ENCODE data around the gene NOL6. TPM values are rescaled to one million over a fixed set of nuclear protein-coding genes. Genes with fewer than 3 reads are reported as not detected.
"Not testable (repeated sequence)": the region's sequence is repeated elsewhere in the genome, so short reads cannot be mapped to it uniquely, and the experiment has no call there.

NOL6 gene
- polyA plus RNA-seq, 1 donor from 2014 or later: 18.9 TPM

GRCh38 chr9:33465096-33465495, 8.6 kb downstream of the NOL6 start:
- no peak overlapping the region for H3K27ac Mint-ChIP-seq
- H3K9me3 Mint-ChIP-seq: no peaks in the 10 kb centered on the region
- H3K4me1 Mint-ChIP-seq: no peaks in the 10 kb centered on the region
- no peak overlapping the region for H3K4me3 Mint-ChIP-seq
- no peaks in the 10 kb centered on the region for H3K27me3 Mint-ChIP-seq
- peaks cover 1% of the 10 kb centered on the region for H3K36me3 Mint-ChIP-seq

- Mint-ChIP-seq H3K27ac (no peak overlapping the region), H3K4me3 (no peak overlapping the region), H3K4me1 (peaks cover 0 to 1% (median 1%) of the 10 kb centered on the region in 3 donors), H3K27me3 (no peaks in the 10 kb centered on the region), H3K9me3 (no peaks in the 10 kb centered on the region), H3K36me3 (peaks cover 1% of the 10 kb centered on the region)
Observed at GRCh38 chr9:33464045-33464636, 9.6 kb downstream of the NOL6 start.

GRCh38 chr9:33463151-33463550, 10.6 kb downstream of the NOL6 start:
- peaks cover 1% of the 10 kb centered on the region for H3K36me3 Mint-ChIP-seq
- H3K9me3 Mint-ChIP-seq: no peaks in the 10 kb centered on the region
- no peak overlapping the region for H3K27ac Mint-ChIP-seq
- H3K4me3 Mint-ChIP-seq: no peak overlapping the region
- H3K4me1 Mint-ChIP-seq: peaks cover 7 to 8% (median 8%) of the 10 kb centered on the region in 3 donors
- H3K27me3 Mint-ChIP-seq: no peaks in the 10 kb centered on the region

GRCh38 chr9:33461492-33461891, 12.2 kb downstream of the NOL6 start:
- peak overlapping the region in 1 of 3 donors; percentile 14 for H3K27ac Mint-ChIP-seq
- H3K4me1 Mint-ChIP-seq: peaks cover 7 to 9% (median 8%) of the 10 kb centered on the region in 3 donors
- no peaks in the 10 kb centered on the region for H3K9me3 Mint-ChIP-seq
- H3K4me3 Mint-ChIP-seq: no peak overlapping the region
- H3K27me3 Mint-ChIP-seq: no peaks in the 10 kb centered on the region
- H3K36me3 Mint-ChIP-seq: peaks cover 1% of the 10 kb centered on the region

GRCh38 chr9:33460854-33461253, 12.9 kb downstream of the NOL6 start:
- Mint-ChIP-seq H3K36me3 (peaks cover 1% of the 10 kb centered on the region), H3K27me3 (no peaks in the 10 kb centered on the region), H3K4me1 (peaks cover 7 to 11% (median 8%) of the 10 kb centered on the region in 3 donors), H3K27ac (peak overlapping the region in 1 of 3 donors; percentile 73), H3K9me3 (no peaks in the 10 kb centered on the region), H3K4me3 (no peak overlapping the region)

GRCh38 chr9:33459115-33459514, 14.6 kb downstream of the NOL6 start:
- Mint-ChIP-seq H3K4me1 (peaks cover 7 to 16% (median 8%) of the 10 kb centered on the region in 3 donors), H3K9me3 (no peaks in the 10 kb centered on the region), H3K36me3 (peaks cover 1% of the 10 kb centered on the region), H3K4me3 (peak overlapping the region in 1 of 4 donors; percentile 75), H3K27ac (peak overlapping the region in 1 of 3 donors; percentile 59), H3K27me3 (no peaks in the 10 kb centered on the region)

GRCh38 chr9:33458444-33458843, 15.3 kb downstream of the NOL6 start:
- Mint-ChIP-seq H3K27me3 (no peaks in the 10 kb centered on the region), H3K27ac (peak overlapping the region in 1 of 3 donors; percentile 32), H3K9me3 (no peaks in the 10 kb centered on the region), H3K36me3 (peaks cover 1% of the 10 kb centered on the region), H3K4me3 (peak overlapping the region in 1 of 4 donors; percentile 70), H3K4me1 (peaks cover 7 to 17% (median 11%) of the 10 kb centered on the region in 3 donors)

- no peak overlapping the region for H3K27ac Mint-ChIP-seq
- H3K27me3 Mint-ChIP-seq: no peaks in the 10 kb centered on the region
- no peak overlapping the region for H3K4me3 Mint-ChIP-seq
- H3K36me3 Mint-ChIP-seq: no peaks in the 10 kb centered on the region
- H3K4me1 Mint-ChIP-seq: peaks cover 7 to 20% (median 19%) of the 10 kb centered on the region in 3 donors
- H3K9me3 Mint-ChIP-seq: no peaks in the 10 kb centered on the region
Observed at GRCh38 chr9:33455945-33456344, 17.8 kb downstream of the NOL6 start.

- H3K9me3 Mint-ChIP-seq, H3K27me3 Mint-ChIP-seq, H3K27ac Mint-ChIP-seq, H3K36me3 Mint-ChIP-seq, H3K4me3 Mint-ChIP-seq: not testable (repeated sequence)
- peaks cover 7 to 20% (median 19%) of the 10 kb centered on the region in 3 donors for H3K4me1 Mint-ChIP-seq
Observed at GRCh38 chr9:33455456-33455855, 18.3 kb downstream of the NOL6 start.

- not testable (repeated sequence) for H3K4me3 Mint-ChIP-seq, H3K9me3 Mint-ChIP-seq, H3K27me3 Mint-ChIP-seq, H3K27ac Mint-ChIP-seq, H3K36me3 Mint-ChIP-seq
- H3K4me1 Mint-ChIP-seq: peaks cover 7 to 20% (median 19%) of the 10 kb centered on the region in 3 donors
Observed at GRCh38 chr9:33454661-33455026, 19.1 kb downstream of the NOL6 start.

- H3K9me3 Mint-ChIP-seq: no peaks in the 10 kb centered on the region
- H3K27me3 Mint-ChIP-seq: no peaks in the 10 kb centered on the region
- peak overlapping the region in 1 of 3 donors; percentile 16 for H3K27ac Mint-ChIP-seq
- H3K4me1 Mint-ChIP-seq: peaks cover 7 to 19% (median 17%) of the 10 kb centered on the region in 3 donors
- H3K4me3 Mint-ChIP-seq: peak overlapping the region in 2 of 4 donors; percentile 33 to 47
- no peaks in the 10 kb centered on the region for H3K36me3 Mint-ChIP-seq
Observed at GRCh38 chr9:33453999-33454660, 19.6 kb downstream of the NOL6 start.

- no peaks in the 10 kb centered on the region for H3K9me3 Mint-ChIP-seq
- no peak overlapping the region for H3K4me3 Mint-ChIP-seq
- no peaks in the 10 kb centered on the region for H3K36me3 Mint-ChIP-seq
- no peak overlapping the region for H3K27ac Mint-ChIP-seq
- H3K27me3 Mint-ChIP-seq: no peaks in the 10 kb centered on the region
- H3K4me1 Mint-ChIP-seq: peaks cover 3 to 15% (median 13%) of the 10 kb centered on the region in 3 donors
Observed at GRCh38 chr9:33453286-33453860, 20.4 kb downstream of the NOL6 start.

GRCh38 chr9:33452828-33453271, 20.9 kb downstream of the NOL6 start:
- Mint-ChIP-seq H3K27ac (no peak overlapping the region), H3K9me3 (no peaks in the 10 kb centered on the region)

GRCh38 chr9:33450621-33451146, 23.0 kb downstream of the NOL6 start:
- Mint-ChIP-seq H3K36me3 (peaks cover 2% of the 10 kb centered on the region), H3K4me3 (no peak overlapping the region), H3K27me3 (no peaks in the 10 kb centered on the region), H3K27ac (no peak overlapping the region), H3K9me3 (no peaks in the 10 kb centered on the region), H3K4me1 (peaks cover 11 to 26% (median 26%) of the 10 kb centered on the region in 3 donors)

More at GRCh38 chr9:33452828-33453271, 20.9 kb downstream of the NOL6 start:
- Mint-ChIP-seq H3K4me3 (peak overlapping the region in 2 of 4 donors; percentile 52 to 66), H3K27me3 (no peaks in the 10 kb centered on the region), H3K4me1 (peaks cover 0 to 16% (median 12%) of the 10 kb centered on the region in 3 donors), H3K36me3 (peaks cover 2% of the 10 kb centered on the region)

- no peaks in the 10 kb centered on the region for H3K27me3 Mint-ChIP-seq
- H3K27ac Mint-ChIP-seq: peak overlapping the region in 1 of 3 donors; percentile 16
- H3K36me3 Mint-ChIP-seq: peaks cover 2% of the 10 kb centered on the region
- H3K4me1 Mint-ChIP-seq: peaks cover 11 to 28% (median 28%) of the 10 kb centered on the region in 3 donors
- H3K4me3 Mint-ChIP-seq: no peak overlapping the region
- no peaks in the 10 kb centered on the region for H3K9me3 Mint-ChIP-seq
Observed at GRCh38 chr9:33449715-33450114, 24.0 kb downstream of the NOL6 start.
